Measurements from ENCODE around the gene STRN4.

Gene STRN4

GRCh38 chr19:46733690-46734292 lies 12.5 kb downstream of the STRN4 start:
- Histone ChIP-seq H3K9me3 (ENCODE audit: insufficient read depth, low read depth, low read length) (no peaks in the 10 kb centered on the region), H3K36me3 (ENCODE audit: insufficient read depth, low read depth, low read length) (peaks cover 90% of the 10 kb centered on the region), H3K4me3 (ENCODE audit: low read length) (no peak overlapping the region), H3K9ac (ENCODE audit: low read depth, low read length) (no peak overlapping the region), H3K27ac (ENCODE audit: low read length) (no peak overlapping the region), H3K27me3 (ENCODE audit: insufficient read depth, low read length) (no peaks in the 10 kb centered on the region), H3K4me1 (ENCODE audit: insufficient read depth, low read length) (no peaks in the 10 kb centered on the region; the same call in 1 of the 2 replicates)

DNA sequence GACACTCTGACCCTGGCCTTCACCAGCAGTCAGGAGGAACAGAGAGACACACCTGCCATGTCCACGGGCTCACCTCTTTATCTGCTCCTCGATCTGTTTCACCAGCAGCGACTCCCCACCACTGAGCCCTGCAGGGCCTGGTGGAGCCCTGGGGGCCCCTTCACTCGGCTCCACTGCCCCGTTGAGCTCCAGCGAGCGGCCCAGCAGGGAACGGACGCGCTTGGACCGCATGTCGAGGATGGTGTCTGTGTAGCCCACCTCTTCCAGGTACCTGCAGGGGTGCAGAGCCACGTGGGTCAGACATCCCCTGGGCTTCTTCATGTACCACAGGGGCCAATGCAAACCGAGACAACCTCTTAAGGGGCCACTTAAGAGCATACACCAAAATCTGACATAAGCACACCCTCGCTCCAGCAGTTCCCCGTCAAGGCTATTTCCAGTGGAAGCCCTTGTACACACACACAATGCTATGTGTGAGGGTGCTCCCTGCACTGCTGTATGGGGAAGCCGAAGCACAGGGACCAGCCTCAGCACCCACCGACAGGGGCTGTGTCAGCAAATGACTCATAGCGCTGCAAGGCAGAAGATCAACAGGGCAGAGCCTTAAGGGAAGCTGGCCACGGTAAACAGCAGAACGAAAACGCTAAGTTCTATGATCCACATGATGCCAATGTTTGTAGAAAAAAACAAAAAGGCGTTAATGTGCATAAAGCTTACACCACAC lies 13.1 kb downstream of the STRN4 start:
- no peak overlapping the region for H3K27ac ChIP-seq (ENCODE audit: low read length)
- no peaks in the 10 kb centered on the region for H3K27me3 ChIP-seq (ENCODE audit: insufficient read depth, low read length)
- H3K4me1 ChIP-seq (ENCODE audit: insufficient read depth, low read length), result no peaks in the 10 kb centered on the region; the same call in 1 of the 2 replicates
- no peak overlapping the region for H3K9ac ChIP-seq (ENCODE audit: low read depth, low read length)
- peaks cover 90% of the 10 kb centered on the region for H3K36me3 ChIP-seq (ENCODE audit: insufficient read depth, low read depth, low read length)
- H3K9me3 ChIP-seq (ENCODE audit: insufficient read depth, low read depth, low read length), result no peaks in the 10 kb centered on the region
- H3K4me3 ChIP-seq (ENCODE audit: low read length), result no peak overlapping the region

DNA sequence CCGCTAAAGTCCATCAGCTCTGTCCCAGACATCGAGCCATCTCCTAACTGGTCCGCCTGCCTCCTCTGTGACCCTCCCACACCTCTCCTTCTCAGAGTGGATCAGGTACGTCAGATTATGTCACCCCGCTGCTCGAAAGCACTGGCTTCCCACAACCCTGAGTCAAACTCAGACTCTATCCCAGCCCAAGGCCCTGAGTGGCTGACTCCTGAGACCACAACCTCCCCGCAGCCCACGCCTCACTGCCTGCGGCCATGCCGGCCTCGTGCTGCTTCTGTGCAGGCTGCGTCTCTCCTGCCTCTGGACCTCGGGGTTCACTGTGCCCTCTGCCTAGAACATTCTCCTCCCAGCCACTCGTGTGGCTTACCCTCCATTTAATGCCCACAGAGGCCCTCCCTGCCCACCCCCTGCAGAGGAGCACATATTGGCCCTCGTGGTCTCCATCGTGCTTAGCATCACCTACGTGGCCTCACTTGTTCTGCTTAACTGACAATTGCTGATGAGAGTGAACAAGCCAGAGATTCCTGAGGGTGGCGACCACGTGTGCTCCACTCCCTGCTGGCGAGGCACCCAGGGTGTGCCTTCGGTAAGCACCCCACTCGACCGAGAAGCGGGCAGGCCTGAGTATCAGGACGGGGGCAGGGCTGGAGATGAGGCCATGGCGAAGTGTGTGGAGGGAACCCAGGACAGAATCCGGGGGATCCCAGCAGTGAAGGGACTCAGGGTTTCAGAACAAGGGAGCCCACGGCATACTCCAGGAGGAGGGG lies 13.9 kb downstream of the STRN4 start:
- peaks cover 90% of the 10 kb centered on the region for H3K36me3 ChIP-seq (ENCODE audit: insufficient read depth, low read depth, low read length)
- H3K9me3 ChIP-seq (ENCODE audit: insufficient read depth, low read depth, low read length), result no peaks in the 10 kb centered on the region
- H3K27ac ChIP-seq (ENCODE audit: low read length), result no peak overlapping the region
- H3K27me3 ChIP-seq (ENCODE audit: insufficient read depth, low read length), result no peaks in the 10 kb centered on the region
- H3K9ac ChIP-seq (ENCODE audit: low read depth, low read length), result no peak overlapping the region
- H3K4me3 ChIP-seq (ENCODE audit: low read length), result no peak overlapping the region
- H3K4me1 ChIP-seq (ENCODE audit: insufficient read depth, low read length), result no peaks in the 10 kb centered on the region; the same call in 1 of the 2 replicates

GRCh38 chr19:46731584-46731983 lies 14.7 kb downstream of the STRN4 start:
- no peaks in the 10 kb centered on the region for H3K9me3 ChIP-seq (ENCODE audit: insufficient read depth, low read depth, low read length)
- H3K27ac ChIP-seq (ENCODE audit: low read length), result no peak overlapping the region
- no peak overlapping the region for H3K4me3 ChIP-seq (ENCODE audit: low read length)
- H3K27me3 ChIP-seq (ENCODE audit: insufficient read depth, low read length), result no peaks in the 10 kb centered on the region
- no peaks in the 10 kb centered on the region; the same call in 1 of the 2 replicates for H3K4me1 ChIP-seq (ENCODE audit: insufficient read depth, low read length)
- peaks cover 90% of the 10 kb centered on the region for H3K36me3 ChIP-seq (ENCODE audit: insufficient read depth, low read depth, low read length)
- H3K9ac ChIP-seq (ENCODE audit: low read depth, low read length), result no peak overlapping the region

DNA sequence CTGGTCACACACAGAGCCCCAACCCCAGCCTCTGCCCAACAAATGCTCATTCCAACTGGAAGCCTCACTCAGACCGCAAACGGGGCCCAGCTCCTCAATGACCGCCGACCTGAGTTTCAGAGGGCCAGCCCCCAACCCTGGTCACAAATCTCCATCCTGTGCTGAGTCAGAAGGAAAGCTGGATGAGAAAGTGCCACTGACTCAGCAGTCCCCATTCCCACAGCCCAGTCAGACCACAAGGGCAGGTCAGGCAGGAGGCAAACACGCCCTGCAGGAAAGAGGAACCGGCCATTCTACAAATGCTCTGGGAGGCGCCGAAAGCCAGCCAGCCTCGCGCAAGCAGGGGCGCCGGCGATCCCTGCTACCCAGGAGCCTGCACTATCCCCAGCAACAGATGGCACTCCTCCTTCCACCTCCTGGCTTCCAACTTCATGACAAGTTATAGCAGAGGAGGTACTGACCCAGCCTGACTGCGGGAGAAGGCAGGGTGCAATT lies 15.2 kb downstream of the STRN4 start:
- H3K4me3 ChIP-seq (ENCODE audit: low read length), result no peak overlapping the region
- H3K4me1 ChIP-seq (ENCODE audit: insufficient read depth, low read length), result no peaks in the 10 kb centered on the region; the same call in 1 of the 2 replicates
- no peaks in the 10 kb centered on the region for H3K27me3 ChIP-seq (ENCODE audit: insufficient read depth, low read length)
- no peaks in the 10 kb centered on the region for H3K9me3 ChIP-seq (ENCODE audit: insufficient read depth, low read depth, low read length)
- H3K27ac ChIP-seq (ENCODE audit: low read length), result no peak overlapping the region
- H3K36me3 ChIP-seq (ENCODE audit: insufficient read depth, low read depth, low read length), result peaks cover 90% of the 10 kb centered on the region
- H3K9ac ChIP-seq (ENCODE audit: low read depth, low read length), result no peak overlapping the region

DNA sequence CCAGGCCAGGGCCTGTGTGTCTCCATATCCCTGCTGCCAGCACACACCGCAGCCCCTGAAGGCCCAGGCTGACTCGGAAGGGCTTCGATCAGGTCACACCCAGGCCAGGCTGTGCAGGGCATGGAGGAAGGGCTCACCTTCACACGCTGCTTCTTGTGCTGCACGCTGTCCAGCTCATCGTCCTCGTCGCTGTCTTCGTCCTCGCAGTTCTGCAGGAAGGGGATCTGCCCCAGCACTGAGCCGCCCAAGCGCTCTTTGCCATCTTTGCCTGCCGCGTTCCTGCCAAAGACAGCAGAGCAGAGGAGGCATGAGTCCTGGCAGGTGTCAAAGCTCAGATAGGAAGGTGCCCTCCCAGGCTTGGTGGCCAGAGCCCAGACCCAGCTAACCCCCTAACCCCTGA lies 15.7 kb downstream of the STRN4 start:
- H3K36me3 ChIP-seq (ENCODE audit: insufficient read depth, low read depth, low read length), result peaks cover 93% of the 10 kb centered on the region
- no peaks in the 10 kb centered on the region for H3K27me3 ChIP-seq (ENCODE audit: insufficient read depth, low read length)
- H3K9me3 ChIP-seq (ENCODE audit: insufficient read depth, low read depth, low read length), result no peaks in the 10 kb centered on the region
- no peak overlapping the region for H3K27ac ChIP-seq (ENCODE audit: low read length)
- H3K4me1 ChIP-seq (ENCODE audit: insufficient read depth, low read length), result no peaks in the 10 kb centered on the region; the same call in 1 of the 2 replicates
- H3K9ac ChIP-seq (ENCODE audit: low read depth, low read length), result no peak overlapping the region
- no peak overlapping the region for H3K4me3 ChIP-seq (ENCODE audit: low read length)

GRCh38 chr19:46730187-46730586 lies 16.1 kb downstream of the STRN4 start:
- H3K9ac ChIP-seq (ENCODE audit: low read depth, low read length), result no peak overlapping the region
- no peak overlapping the region for H3K27ac ChIP-seq (ENCODE audit: low read length)
- no peak overlapping the region for H3K4me3 ChIP-seq (ENCODE audit: low read length)
- H3K36me3 ChIP-seq (ENCODE audit: insufficient read depth, low read depth, low read length), result peaks cover 94% of the 10 kb centered on the region
- H3K4me1 ChIP-seq (ENCODE audit: insufficient read depth, low read length), result no peaks in the 10 kb centered on the region; the same call in 1 of the 2 replicates
- no peaks in the 10 kb centered on the region for H3K9me3 ChIP-seq (ENCODE audit: insufficient read depth, low read depth, low read length)
- no peaks in the 10 kb centered on the region for H3K27me3 ChIP-seq (ENCODE audit: insufficient read depth, low read length)

DNA sequence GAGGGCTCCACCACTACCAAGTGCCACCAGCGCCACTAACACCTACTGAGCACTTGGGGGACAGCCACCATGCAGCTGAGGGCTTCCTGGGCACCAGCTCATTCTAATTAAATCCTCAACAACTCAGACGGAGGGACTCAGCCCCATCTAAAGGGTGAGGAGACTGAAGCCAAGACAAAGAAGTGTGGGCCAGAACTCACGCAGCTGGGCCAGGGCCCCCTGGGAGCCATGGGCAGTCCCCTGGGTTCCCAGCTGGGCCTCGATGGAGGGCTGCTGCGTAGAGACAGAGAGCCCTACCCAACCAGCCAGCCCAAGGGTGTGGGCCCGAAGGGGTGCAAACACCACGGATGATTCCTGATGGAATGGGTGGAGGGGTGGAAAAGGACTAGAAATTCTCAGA lies 16.6 kb downstream of the STRN4 start:
- no peak overlapping the region for H3K4me3 ChIP-seq (ENCODE audit: low read length)
- H3K9ac ChIP-seq (ENCODE audit: low read depth, low read length), result no peak overlapping the region
- peaks cover 98% of the 10 kb centered on the region for H3K36me3 ChIP-seq (ENCODE audit: insufficient read depth, low read depth, low read length)
- no peaks in the 10 kb centered on the region for H3K9me3 ChIP-seq (ENCODE audit: insufficient read depth, low read depth, low read length)
- H3K27me3 ChIP-seq (ENCODE audit: insufficient read depth, low read length), result no peaks in the 10 kb centered on the region
- H3K4me1 ChIP-seq (ENCODE audit: insufficient read depth, low read length), result no peaks in the 10 kb centered on the region; the same call in 1 of the 2 replicates
- H3K27ac ChIP-seq (ENCODE audit: low read length), result no peak overlapping the region

DNA sequence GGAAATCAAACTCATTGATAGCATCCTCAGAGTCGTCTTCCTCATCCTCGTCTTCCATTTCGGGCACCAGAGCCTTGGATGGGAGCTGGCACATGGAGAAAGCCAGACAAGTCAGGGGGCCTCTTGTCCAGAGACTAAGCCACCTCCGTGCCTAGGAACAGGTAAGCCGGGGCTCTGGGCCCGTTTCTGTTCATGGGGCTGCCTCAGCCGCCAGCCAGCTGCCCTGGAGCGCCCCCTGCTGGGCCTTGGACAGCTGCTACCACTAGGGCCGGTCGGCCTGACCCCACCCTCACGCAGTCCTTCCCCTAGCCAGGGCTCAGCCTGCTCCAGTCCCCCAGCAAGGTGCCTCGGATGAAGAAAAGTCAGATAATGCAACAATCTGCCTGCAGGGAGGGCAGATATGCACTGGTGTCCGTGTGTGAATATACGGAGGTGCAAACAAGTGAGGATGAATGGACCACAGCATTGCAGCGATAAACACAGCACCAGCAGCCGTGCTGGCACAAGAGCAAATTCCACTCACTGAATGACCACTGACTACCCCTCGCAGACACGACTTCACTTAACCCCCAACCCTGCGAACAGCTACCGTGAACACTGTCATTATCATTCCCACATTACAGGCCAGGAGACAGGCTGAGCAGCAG lies 17.4 kb downstream of the STRN4 start:
- no peaks in the 10 kb centered on the region; the same call in 1 of the 2 replicates for H3K4me1 ChIP-seq (ENCODE audit: insufficient read depth, low read length)
- no peak overlapping the region for H3K9ac ChIP-seq (ENCODE audit: low read depth, low read length)
- H3K27ac ChIP-seq (ENCODE audit: low read length), result no peak overlapping the region
- peaks cover 97% of the 10 kb centered on the region for H3K36me3 ChIP-seq (ENCODE audit: insufficient read depth, low read depth, low read length)
- no peaks in the 10 kb centered on the region for H3K9me3 ChIP-seq (ENCODE audit: insufficient read depth, low read depth, low read length)
- no peak overlapping the region for H3K4me3 ChIP-seq (ENCODE audit: low read length)
- no peaks in the 10 kb centered on the region for H3K27me3 ChIP-seq (ENCODE audit: insufficient read depth, low read length)

DNA sequence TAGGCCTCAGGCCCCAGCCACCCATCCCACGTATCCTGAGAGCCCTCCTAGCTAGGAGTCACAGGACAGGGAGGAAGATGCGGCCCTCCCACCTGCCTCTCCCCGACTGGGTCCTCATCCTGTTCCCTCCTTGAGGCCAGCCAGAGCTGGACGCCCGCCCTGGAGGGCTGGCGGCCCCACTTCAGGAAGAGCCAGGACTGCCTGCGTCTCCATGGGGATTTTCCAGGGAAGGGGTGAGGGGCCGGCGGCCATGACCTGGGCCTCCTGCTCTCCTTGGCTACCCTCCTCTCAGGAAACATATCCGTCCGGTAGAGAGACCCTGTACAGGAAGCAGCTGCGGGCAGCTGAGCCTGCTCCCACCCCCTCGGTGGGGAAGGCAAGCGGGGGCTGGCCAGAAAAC lies 18.0 kb downstream of the STRN4 start:
- Histone ChIP-seq H3K9me3 (ENCODE audit: insufficient read depth, low read depth, low read length) (no peaks in the 10 kb centered on the region), H3K9ac (ENCODE audit: low read depth, low read length) (no peak overlapping the region)

DNA sequence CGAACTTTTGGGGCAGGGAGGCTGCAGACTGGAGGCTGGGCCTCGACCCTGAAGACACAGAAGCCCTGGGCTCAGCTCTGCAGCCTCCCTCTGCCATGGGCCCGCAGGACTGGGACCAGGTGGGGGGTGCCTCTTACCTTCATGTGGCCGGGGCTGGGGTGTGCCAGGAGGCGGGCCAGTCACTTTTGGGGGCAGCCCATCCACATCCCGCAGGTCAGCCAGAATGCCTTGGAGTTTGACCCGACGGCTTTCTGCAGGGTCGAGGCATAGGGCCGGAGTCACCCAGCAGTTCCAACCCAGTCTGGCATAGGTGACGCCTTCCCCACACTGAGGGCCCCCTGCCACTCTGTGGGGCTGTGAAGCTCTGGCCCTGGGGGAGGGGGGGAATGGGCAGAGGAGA lies 18.5 kb downstream of the STRN4 start:
- H3K4me3 ChIP-seq (ENCODE audit: low read length), result no peak overlapping the region
- H3K9ac ChIP-seq (ENCODE audit: low read depth, low read length), result no peak overlapping the region
- H3K4me1 ChIP-seq (ENCODE audit: insufficient read depth, low read length), result no peaks in the 10 kb centered on the region; the same call in 1 of the 2 replicates
- no peaks in the 10 kb centered on the region for H3K27me3 ChIP-seq (ENCODE audit: insufficient read depth, low read length)
- no peaks in the 10 kb centered on the region for H3K9me3 ChIP-seq (ENCODE audit: insufficient read depth, low read depth, low read length)
- H3K36me3 ChIP-seq (ENCODE audit: insufficient read depth, low read depth, low read length), result peaks cover 97% of the 10 kb centered on the region
- H3K27ac ChIP-seq (ENCODE audit: low read length), result no peak overlapping the region

More for the DNA sequence above, 18.0 kb downstream of the STRN4 start:
- Histone ChIP-seq H3K36me3 (ENCODE audit: insufficient read depth, low read depth, low read length) (peaks cover 97% of the 10 kb centered on the region), H3K4me3 (ENCODE audit: low read length) (no peak overlapping the region), H3K4me1 (ENCODE audit: insufficient read depth, low read length) (no peaks in the 10 kb centered on the region; the same call in 1 of the 2 replicates), H3K27ac (ENCODE audit: low read length) (no peak overlapping the region), H3K27me3 (ENCODE audit: insufficient read depth, low read length) (no peaks in the 10 kb centered on the region)

Measured in iPS-20b (cell line).